SK-N-SH treated with all-trans-retinoic acid at 6 μM for 48 hours (cell line): Measurements from ENCODE around the gene BCAM.
A peak's percentile ranks its signal among the peaks of the same experiment; 100 is the strongest.

Experiments
- ATAC-seq: fragments of 200-7000 bp; cut with Tn5 transposase; 3 replicates; pipeline ENCODE4 v1.9.1; 2020; ENCODE audit warnings: mild to moderate bottlenecking, moderate library complexity
- ARNTL ChIP-seq: fragments of 450-650 bp; formaldehyde crosslinking; IDR thresholded peaks from 2 replicates; pipeline ENCODE4 v1.5.0; 2020; ENCODE audit warnings: low read depth, mild to moderate bottlenecking, moderate library complexity, borderline replicate concordance
- BACH2 ChIP-seq: fragments of 250-450 bp; sonication (Bioruptor Pico); IDR thresholded peaks from 2 replicates; pipeline ENCODE4 v1.9.0; 2021; ENCODE audit warnings: mild to moderate bottlenecking, borderline replicate concordance
- CREB5 ChIP-seq: fragments of 250-450 bp; sonication (Bioruptor Pico); IDR thresholded peaks from 2 replicates; pipeline ENCODE4 v1.5.1; 2020; ENCODE audit warnings: low read depth, mild to moderate bottlenecking, moderate library complexity
- CSDC2 ChIP-seq: fragments of 250-450 bp; sonication (Bioruptor Pico); IDR thresholded peaks from 2 replicates; pipeline ENCODE4 v1.5.0; 2020; ENCODE audit warnings: mild to moderate bottlenecking, moderate library complexity
- CSRNP3 ChIP-seq: fragments of 250-450 bp; sonication (Bioruptor Pico); IDR thresholded peaks from 2 replicates; pipeline ENCODE4 v1.5.1; 2021; ENCODE audit warnings: mild to moderate bottlenecking, moderate library complexity
- ESRRG ChIP-seq: fragments of 250-450 bp; sonication (Bioruptor Pico); IDR thresholded peaks from 2 replicates; pipeline ENCODE4 v1.6.1; 2021; ENCODE audit warnings: mild to moderate bottlenecking
- TCF4 ChIP-seq: fragments of 250-450 bp; sonication (Bioruptor Pico); IDR thresholded peaks from 2 replicates; pipeline ENCODE4 v1.8.0; 2021; ENCODE audit warnings: mild to moderate bottlenecking, moderate library complexity, borderline replicate concordance
- ZFP30 ChIP-seq: fragments of 450-650 bp; formaldehyde crosslinking; IDR thresholded peaks from 2 replicates; pipeline ENCODE4 v1.5.0; 2022; ENCODE audit warnings: mild to moderate bottlenecking, moderate library complexity
- ZNF565 ChIP-seq: fragments of 450-650 bp; formaldehyde crosslinking; conservative IDR thresholded peaks from 2 replicates; pipeline ENCODE4 v1.5.0; 2020; ENCODE audit warnings: low read depth, mild to moderate bottlenecking, moderate library complexity
- ZNF8 ChIP-seq: fragments of 450-650 bp; formaldehyde crosslinking; IDR thresholded peaks from 2 replicates; pipeline ENCODE4 v1.5.0; 2020; ENCODE audit warnings: mild to moderate bottlenecking, moderate library complexity

Gene BCAM

GRCh38 chr19:44869733-44870470 lies 61.0 kb downstream of the BCAM start:
- no peak for TF ChIP-seq ZNF8 (CRISPR knock-in tag)
- TF ChIP-seq CREB5 (CRISPR knock-in tag), result no peak
- no peak for TF ChIP-seq BACH2 (CRISPR knock-in tag)
- TF ChIP-seq ZNF565, result no peak
- no peak for TF ChIP-seq ARNTL (CRISPR knock-in tag)
- no peak for TF ChIP-seq CSRNP3 (CRISPR knock-in tag)
- no peak for TF ChIP-seq ESRRG (CRISPR knock-in tag)
- no peak for TF ChIP-seq ZFP30 (CRISPR knock-in tag)
- no peak for TF ChIP-seq TCF4 (CRISPR knock-in tag)
- no peak for TF ChIP-seq CSDC2 (CRISPR knock-in tag)
- peak; percentile 64 for ATAC-seq
